Activated CD8-positive, alpha-beta memory T cell treated with anti-CD3 and anti-CD28 coated beads for 48 hours (primary cell): Measurements from ENCODE around the gene CHST14.

Experiments
- DNase-seq, 3 experiments: peaks; one replicate each; pipeline ENCODE4 v3.0.0-alpha.2; 2020; ENCODE audit warnings: low read depth in 2 of 3, low spot score in 2 of 3

The CHST14 gene

GRCh38 chr15:40487816-40488682 lies 17.3 kb downstream of the CHST14 start:
- DNase-seq = no peak

- no peak for DNase-seq
Observed at GRCh38 chr15:40489274-40490175, 18.7 kb downstream of the CHST14 start.

GRCh38 chr15:40493089-40493840 lies 22.5 kb downstream of the CHST14 start:
- peak in 1 of 3 experiments; percentile 11 for DNase-seq

- no peak for DNase-seq
Observed at GRCh38 chr15:40495516-40495915, 24.7 kb downstream of the CHST14 start.

- no peak for DNase-seq
Observed at GRCh38 chr15:40498418-40498817, 27.6 kb downstream of the CHST14 start.

GRCh38 chr15:40498891-40499290 lies 28.1 kb downstream of the CHST14 start:
- no peak for DNase-seq

GRCh38 chr15:40499931-40500330 lies 29.1 kb downstream of the CHST14 start:
- DNase-seq = no peak

GRCh38 chr15:40500568-40501330 lies 30.0 kb downstream of the CHST14 start:
- no peak for DNase-seq

GRCh38 chr15:40501487-40501886 lies 30.7 kb downstream of the CHST14 start:
- no peak for DNase-seq

- peak; percentile 30 to 59 (median 43) for DNase-seq
Observed at GRCh38 chr15:40506964-40507571, 36.3 kb downstream of the CHST14 start.

GRCh38 chr15:40508216-40508615 lies 37.4 kb downstream of the CHST14 start:
- DNase-seq = no peak

GRCh38 chr15:40510201-40510600 lies 39.4 kb downstream of the CHST14 start:
- no peak for DNase-seq

GRCh38 chr15:40511093-40511471 lies 40.3 kb downstream of the CHST14 start:
- DNase-seq = no peak

- no peak for DNase-seq
Observed at GRCh38 chr15:40511472-40512133, 40.8 kb downstream of the CHST14 start.

- DNase-seq = no peak
Observed at GRCh38 chr15:40512440-40512839, 41.7 kb downstream of the CHST14 start.

GRCh38 chr15:40513609-40514008 lies 42.8 kb downstream of the CHST14 start:
- DNase-seq = no peak

GRCh38 chr15:40516322-40516721 lies 45.5 kb downstream of the CHST14 start:
- no peak for DNase-seq
